ENCODE data around the gene CAMSAP3.
A peak's percentile ranks its signal among the peaks of the same experiment; 100 is the strongest.

The CAMSAP3 gene

GRCh38 chr19:7578127-7578526, 17.5 kb upstream of the CAMSAP3 start:
- DNase-seq (ENCODE audit: low read depth in 3 of 3): no peak

- DNase-seq (ENCODE audit: low read depth in 3 of 3): no peak
These were observed 16.5 kb upstream of the CAMSAP3 start for GRCh38 chr19:7579182-7579581.

GRCh38 chr19:7582446-7582845, 13.2 kb upstream of the CAMSAP3 start:
- DNase-seq (ENCODE audit: low read depth in 3 of 3): no peak

DNA sequence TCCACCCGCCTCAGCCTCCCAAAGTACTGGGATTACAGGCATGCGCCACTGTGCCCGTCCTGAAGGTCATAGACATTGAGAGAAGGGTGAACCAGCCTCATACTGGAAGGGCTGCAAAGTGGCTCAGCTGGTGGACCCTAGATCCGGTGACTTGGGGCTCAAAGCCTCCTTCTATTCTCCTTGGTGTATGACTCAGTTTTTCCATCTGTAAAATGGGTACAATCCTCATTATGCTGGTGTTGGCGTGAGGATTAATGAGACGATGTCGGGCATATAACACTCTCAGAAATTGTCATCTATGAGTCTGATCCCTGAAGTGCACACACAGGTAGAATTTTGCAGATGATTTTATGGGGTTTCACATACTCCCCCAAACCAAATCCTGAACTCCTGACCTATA, 5.8 kb upstream of the CAMSAP3 start:
- DNase-seq (ENCODE audit: low read depth in 3 of 3): no peak

DNA sequence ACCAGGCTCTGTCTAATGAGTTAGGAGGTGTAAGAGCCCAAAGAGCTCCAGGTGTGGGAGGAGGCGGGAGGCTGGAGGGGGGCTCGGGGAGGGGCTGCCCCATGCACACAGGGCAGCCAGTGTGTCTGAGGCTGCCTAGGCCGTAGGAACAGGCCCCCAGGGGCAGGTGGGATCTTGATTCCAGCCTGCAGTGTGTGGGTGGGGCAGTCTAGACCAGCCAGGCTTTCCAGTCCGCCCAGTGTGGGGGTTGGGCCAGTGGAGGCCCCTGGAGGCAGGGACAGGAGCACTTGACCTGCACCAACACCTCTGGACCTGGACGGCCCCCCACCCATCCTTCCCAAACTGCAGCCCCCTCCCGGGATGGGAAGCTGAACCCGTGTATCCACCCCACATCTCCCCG, 5.4 kb upstream of the CAMSAP3 start:
- DNase-seq (ENCODE audit: low read depth in 3 of 3): no peak

- no peak for DNase-seq (ENCODE audit: low read depth in 3 of 3)
These were observed 711 bp downstream of the CAMSAP3 start for GRCh38 chr19:7596211-7596937.

DNA sequence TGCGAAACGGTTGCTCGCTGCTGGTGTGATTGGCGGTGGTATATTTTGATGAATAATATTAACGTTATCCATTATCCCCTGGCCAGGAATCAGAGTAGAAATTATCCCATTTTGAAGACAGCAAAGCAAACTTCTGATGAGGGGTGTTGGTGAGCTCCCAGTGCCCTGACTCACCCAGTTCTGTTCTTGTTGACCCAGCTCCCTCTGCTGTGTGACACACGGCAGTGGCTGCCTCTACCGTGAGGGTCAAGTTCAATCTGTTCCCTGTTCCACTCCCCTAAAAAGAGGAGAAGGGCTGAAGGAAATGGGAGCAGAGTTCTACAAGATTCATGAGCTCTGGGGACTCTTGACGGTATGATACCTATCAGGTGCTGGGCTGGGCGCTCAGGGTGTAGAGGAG, 2.0 kb downstream of the CAMSAP3 start:
- DNase-seq (ENCODE audit: low read depth in 3 of 3): no peak

- DNase-seq (ENCODE audit: low read depth in 3 of 3): no peak
These were observed 2.5 kb downstream of the CAMSAP3 start for GRCh38 chr19:7598180-7598579.

GRCh38 chr19:7600721-7601120, 5.1 kb downstream of the CAMSAP3 start:
- DNase-seq (ENCODE audit: low read depth in 3 of 3): no peak

GRCh38 chr19:7602240-7602934, 6.7 kb downstream of the CAMSAP3 start:
- DNase-seq (ENCODE audit: low read depth in 3 of 3): no peak

DNA sequence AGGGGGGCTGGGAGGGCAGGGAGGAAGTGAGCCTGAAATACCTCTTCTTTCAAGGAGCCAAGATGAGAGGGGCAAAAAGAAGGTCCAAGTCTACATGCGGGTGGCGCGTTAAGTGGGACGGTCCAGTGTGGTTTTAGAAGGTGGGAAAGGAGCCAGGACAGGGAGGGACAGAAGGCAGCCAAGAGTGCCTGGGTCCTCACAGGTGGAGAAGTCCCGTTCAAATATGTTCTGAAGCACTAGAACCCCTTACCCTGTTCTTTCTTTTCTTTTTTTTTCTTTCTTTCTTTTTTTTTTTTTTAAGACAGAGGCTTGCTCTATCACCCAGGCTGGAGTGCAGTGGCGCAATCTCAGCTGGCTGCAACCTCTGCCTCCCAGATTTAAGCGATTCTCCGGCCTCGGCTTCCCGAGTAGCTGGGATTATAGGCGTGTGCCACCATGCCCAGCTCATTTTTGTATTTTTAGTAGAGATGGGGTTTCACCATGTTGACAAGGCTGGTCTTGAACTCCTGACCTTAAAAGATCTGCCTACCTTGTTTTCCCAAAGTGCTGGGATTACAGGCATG, 7.4 kb downstream of the CAMSAP3 start:
- no peak for DNase-seq (ENCODE audit: low read depth in 3 of 3)

DNA sequence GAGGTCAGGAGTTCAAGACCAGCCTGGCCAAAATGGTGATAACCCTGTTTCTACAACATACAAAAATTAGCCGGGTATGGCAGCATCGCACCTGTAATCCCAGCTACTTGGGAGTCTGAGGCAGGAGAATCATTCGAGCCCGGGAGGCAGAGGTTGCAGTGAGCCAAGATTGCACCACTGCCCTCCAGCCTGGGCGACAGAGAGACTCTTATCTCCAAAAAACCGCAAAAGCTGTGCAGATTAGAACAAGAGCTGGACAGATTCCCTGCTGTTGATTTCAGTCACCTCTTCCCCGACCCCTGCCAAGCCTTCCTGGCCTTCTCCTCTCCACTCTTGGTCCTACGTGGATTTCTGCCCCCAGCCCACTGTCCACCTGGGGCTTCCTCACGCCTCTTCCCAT, 8.3 kb downstream of the CAMSAP3 start:
- no peak for DNase-seq (ENCODE audit: low read depth in 3 of 3)

GRCh38 chr19:7605490-7606222, 10.0 kb downstream of the CAMSAP3 start:
- peak in 1 of 3 experiments; percentile 49 for DNase-seq (ENCODE audit: low read depth in 3 of 3)

DNA sequence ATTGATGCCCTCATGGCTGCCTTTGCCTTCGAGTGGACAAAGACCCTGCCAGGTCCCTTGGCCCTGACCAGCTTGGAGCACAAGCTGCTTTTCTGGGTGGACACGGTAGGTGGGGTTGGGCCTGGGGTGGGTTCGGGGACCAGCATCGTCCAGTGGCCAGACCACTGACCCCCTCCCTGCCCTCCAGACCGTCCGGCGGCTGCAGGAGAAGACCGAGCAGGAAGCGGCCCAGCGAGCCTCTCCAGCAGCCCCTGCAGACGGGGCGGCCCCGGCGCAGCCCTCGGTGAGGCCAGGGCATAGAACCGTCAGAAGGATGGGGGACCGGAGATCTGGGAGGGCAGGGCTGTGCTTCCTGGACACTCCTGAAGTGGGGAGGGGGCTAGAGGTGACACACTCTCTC, 10.6 kb downstream of the CAMSAP3 start:
- no peak for DNase-seq (ENCODE audit: low read depth in 3 of 3)

DNA sequence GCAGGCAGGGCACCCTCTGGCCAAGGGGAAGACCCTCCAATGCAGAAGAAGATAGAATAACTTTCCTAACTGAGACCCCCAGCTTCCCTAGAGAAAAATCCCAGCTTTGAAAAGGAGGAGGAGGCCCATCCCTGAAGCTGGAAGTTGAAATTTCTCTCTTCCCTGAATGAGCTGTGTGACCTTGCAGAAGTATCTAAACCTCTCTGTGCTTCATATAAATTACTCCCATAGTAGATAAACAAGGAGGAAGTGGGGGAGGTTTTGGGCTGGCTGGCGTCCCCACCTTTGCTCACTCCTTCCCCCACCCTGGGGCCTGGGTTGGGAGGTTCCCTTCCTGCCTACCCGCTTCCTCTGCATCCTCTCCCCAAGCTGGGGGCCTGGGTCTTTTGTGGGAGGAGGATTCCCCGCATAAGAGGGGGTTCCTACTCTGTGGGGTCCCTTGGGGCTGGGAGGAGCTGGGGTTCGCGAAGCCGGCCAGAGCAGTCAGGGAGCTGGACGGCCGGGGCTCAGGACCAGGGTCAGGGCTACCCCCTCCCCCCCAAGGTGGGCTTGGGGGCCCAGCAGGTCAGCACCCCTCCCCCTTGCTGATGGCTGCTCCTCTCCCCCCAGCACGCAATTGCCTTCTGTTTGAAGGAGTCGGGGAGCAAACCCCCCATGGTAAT, 11.7 kb downstream of the CAMSAP3 start:
- no peak for DNase-seq (ENCODE audit: low read depth in 3 of 3)

DNA sequence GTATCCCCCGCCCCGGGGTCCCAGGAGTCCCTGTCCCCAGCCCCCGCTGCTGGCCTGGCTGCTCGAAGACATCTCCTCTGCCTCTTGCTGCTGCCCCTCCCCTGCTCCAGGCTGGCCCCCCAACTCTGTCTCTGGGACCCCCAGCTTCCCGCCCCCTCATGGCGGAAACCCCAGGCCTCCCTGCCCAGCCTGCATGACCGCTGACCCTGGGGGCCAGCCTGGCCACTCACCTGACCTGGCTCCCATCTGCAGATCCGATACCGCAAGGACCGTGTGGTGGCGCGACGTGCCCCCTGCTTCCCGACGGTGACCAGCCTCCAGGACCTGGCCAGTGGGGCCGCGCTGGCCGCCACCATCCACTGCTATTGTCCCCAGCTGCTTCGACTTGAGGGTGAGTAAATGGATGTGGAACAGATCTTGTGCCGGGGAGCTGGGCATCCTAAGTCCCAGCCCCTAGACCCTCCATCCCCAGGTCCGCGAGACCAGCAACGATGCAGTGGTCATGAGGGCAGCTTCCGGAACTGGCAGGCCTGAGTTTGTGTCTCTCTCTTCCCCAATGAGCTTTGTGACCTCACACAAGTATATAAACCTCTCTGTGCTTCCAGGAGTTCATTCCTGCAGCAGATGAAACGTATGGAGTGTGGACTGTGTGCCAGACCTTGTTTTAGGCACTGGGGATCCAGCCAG, 12.4 kb downstream of the CAMSAP3 start:
- DNase-seq (ENCODE audit: low read depth in 3 of 3): no peak

DNA sequence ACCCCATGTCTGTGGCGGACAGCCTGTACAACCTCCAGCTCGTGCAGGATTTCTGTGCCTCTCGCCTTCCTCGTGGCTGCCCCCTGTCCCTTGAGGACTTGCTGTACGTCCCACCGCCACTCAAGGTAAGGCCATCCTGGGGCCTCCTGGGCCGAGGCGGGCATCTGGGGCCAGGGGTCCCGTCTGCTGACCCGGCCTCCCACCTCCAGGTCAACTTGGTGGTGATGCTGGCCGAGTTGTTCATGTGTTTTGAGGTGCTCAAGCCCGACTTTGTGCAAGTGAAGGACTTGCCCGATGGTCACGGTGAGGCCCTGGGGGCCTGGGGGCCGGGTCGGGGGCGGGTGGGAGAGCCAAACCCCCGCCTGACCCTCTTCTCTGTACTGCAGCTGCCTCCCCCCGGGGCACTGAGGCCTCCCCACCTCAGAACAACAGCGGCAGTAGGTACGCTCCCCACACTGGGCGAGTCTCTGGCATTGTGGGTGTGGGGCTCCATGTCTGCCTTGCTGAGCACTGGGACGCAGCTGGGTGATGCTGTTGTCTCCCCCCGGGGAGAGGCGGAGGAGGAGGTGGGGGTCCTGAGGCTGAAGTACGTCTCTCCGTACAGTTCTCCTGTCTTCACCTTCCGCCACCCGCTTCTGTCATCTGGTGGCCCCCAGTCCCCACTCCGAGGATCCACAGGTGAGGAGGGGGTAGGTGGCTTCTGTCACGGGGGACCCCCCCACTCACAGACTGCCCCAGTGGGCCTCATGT, 15.0 kb downstream of the CAMSAP3 start:
- DNase-seq (ENCODE audit: low read depth in 3 of 3): no peak

- no peak for DNase-seq (ENCODE audit: low read depth in 3 of 3)
These were observed 16.0 kb downstream of the CAMSAP3 start for GRCh38 chr19:7611541-7612279.

- no peak for DNase-seq (ENCODE audit: low read depth in 3 of 3)
These were observed 16.9 kb downstream of the CAMSAP3 start for GRCh38 chr19:7612282-7613274.

All from stimulated activated CD4-positive, alpha-beta T cell treated with anti-CD3 and anti-CD28 coated beads, TNF-alpha, amount 100 ng/mL, for 24 hours (primary cell).